ENCODE results near the gene MGAT3.

Gene MGAT3

DNA sequence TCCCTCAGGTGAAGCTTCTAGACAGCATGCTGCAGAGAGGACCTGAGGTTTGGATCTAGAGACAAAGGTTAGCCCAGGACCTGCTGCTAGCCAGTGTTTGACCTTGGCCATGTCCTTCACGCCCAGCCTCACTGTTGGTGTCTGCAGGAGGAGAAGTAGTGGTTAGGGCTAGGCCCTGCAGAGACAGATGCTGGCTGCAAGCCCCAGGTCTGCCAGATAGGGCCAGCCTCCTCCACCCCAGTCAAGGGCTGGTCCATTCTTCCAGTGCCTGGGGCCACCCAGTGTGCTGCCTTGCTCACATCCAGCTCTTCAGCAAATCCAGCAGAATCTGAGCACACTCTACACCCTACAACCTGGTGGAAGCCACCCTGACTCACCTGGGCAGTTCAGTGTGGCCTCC is 23.7 kb downstream of the MGAT3 start:
- Histone ChIP-seq H3K27ac (ENCODE audit: insufficient read depth in 1 of 2, low read depth in 1 of 2, low read length in 2 of 2, poor library complexity in 1 of 2, severe bottlenecking in 2 of 2) (no peak overlapping the region), H3K9me3 (ENCODE audit: control extremely low read depth in 1 of 5, control insufficient read depth in 4 of 5, insufficient read depth in 2 of 5, low read depth in 1 of 5, low read length in 4 of 5) (no peaks in the 10 kb centered on the region), H3K4me3 (ENCODE audit: control insufficient read depth in 1 of 7, extremely low read depth in 1 of 7, insufficient read depth in 4 of 7, low read depth in 2 of 7, low read length in 6 of 7) (no peak overlapping the region), H3K36me3 (ENCODE audit: control insufficient read depth in 4 of 4, insufficient read depth in 4 of 4, low read length in 3 of 4) (peaks cover 0 to 49% (median 0%) of the 10 kb centered on the region in 4 experiments), H3K4me1 (ENCODE audit: control extremely low read depth in 1 of 4, control insufficient read depth in 4 of 4, insufficient read depth in 4 of 4, low read length in 3 of 4) (no peaks in the 10 kb centered on the region), H3K27me3 (replicated peaks in 2 of 5; ENCODE audit: control insufficient read depth in 4 of 5, insufficient read depth in 5 of 5, low read length in 4 of 5) (no peaks in the 10 kb centered on the region)
- ChIA-PET CTCF (interaction anchor here (1.0 to 1.5 kb wide), 3 partner anchors 13 to 33 kb away, joined by 3 to 5 read pairs (median 4); no protein-coding TSS in a partner anchor), POLR2A (no interaction called here)
- WGBS (ENCODE audit: insufficient coverage) = 100% methylated on average over 1 of the region's 1 CpG
- no peak for DNase-seq

DNA sequence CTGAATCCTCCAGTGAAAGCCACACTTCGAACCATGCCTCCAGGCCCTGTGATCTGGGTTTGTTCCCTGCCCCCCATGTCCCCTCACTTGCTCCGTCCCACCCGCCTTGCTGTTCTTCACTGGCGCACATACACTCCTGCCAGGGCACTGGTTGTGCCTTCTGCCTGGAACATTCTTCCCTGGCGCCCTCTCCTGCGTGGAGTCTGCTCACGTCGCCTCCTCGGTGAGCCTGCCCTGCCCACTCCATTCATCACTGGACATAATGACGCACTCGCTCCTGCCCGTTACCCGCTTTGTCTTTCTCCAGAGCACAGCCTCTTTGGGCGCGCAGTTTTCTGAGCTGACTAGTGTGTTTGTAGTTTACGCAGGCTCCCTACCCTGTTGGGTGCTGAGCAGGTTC is 24.2 kb downstream of the MGAT3 start:
- no peaks in the 10 kb centered on the region for H3K27me3 ChIP-seq (replicated peaks in 2 of 5; ENCODE audit: control insufficient read depth in 4 of 5, insufficient read depth in 5 of 5, low read length in 4 of 5)
- 94% methylated on average over 16 of the region's 16 CpGs for WGBS (ENCODE audit: insufficient coverage)
- POLR2A ChIA-PET = no interaction called here

DNA sequence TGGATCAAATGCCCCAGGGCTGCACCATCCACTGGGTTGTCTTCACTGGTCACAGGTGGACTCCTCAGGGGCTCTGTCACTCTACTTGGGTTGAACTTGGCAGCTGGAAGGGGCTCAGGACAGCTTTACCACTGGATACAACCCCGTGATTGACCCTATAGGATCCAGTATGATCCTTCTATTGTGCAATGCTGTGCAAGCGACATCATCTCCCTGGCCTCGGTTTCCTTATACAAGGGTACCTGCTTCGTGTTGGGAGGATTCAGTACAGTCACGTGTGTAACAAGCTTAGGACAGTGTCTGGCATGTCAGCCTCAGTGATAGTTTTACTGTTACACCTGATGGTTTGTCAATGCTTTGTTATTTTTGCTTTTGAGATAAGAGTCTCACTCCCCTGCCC is 24.8 kb downstream of the MGAT3 start:
- DNase-seq = no peak
- Histone ChIP-seq H3K36me3 (ENCODE audit: control insufficient read depth in 4 of 4, insufficient read depth in 4 of 4, low read length in 3 of 4) (peaks cover 0 to 44% (median 0%) of the 10 kb centered on the region in 4 experiments), H3K4me1 (ENCODE audit: control extremely low read depth in 1 of 4, control insufficient read depth in 4 of 4, insufficient read depth in 4 of 4, low read length in 3 of 4) (no peaks in the 10 kb centered on the region), H3K27me3 (replicated peaks in 2 of 5; ENCODE audit: control insufficient read depth in 4 of 5, insufficient read depth in 5 of 5, low read length in 4 of 5) (no peaks in the 10 kb centered on the region), H3K4me3 (ENCODE audit: control insufficient read depth in 1 of 7, extremely low read depth in 1 of 7, insufficient read depth in 4 of 7, low read depth in 2 of 7, low read length in 6 of 7) (no peak overlapping the region), H3K27ac (ENCODE audit: insufficient read depth in 1 of 2, low read depth in 1 of 2, low read length in 2 of 2, poor library complexity in 1 of 2, severe bottlenecking in 2 of 2) (no peak overlapping the region), H3K9me3 (ENCODE audit: control extremely low read depth in 1 of 5, control insufficient read depth in 4 of 5, insufficient read depth in 2 of 5, low read depth in 1 of 5, low read length in 4 of 5) (no peaks in the 10 kb centered on the region)
- CTCF ChIA-PET = interaction anchor here (1.1 to 2.2 kb wide), 4 partner anchors 13 to 77 kb away, joined by 3 to 8 read pairs (median 4); no protein-coding TSS in a partner anchor
- 96% methylated on average over 5 of the region's 5 CpGs for WGBS (ENCODE audit: insufficient coverage)
- POLR2A ChIA-PET = interaction anchor here (0.8 to 0.9 kb wide), 2 partner anchors 18 to 24 kb away, joined by 3 read pairs; no protein-coding TSS in a partner anchor

More for the DNA sequence above, 24.2 kb downstream of the MGAT3 start:
- peaks cover 0 to 49% (median 0%) of the 10 kb centered on the region in 4 experiments for H3K36me3 ChIP-seq (ENCODE audit: control insufficient read depth in 4 of 4, insufficient read depth in 4 of 4, low read length in 3 of 4)
- no peak overlapping the region for H3K4me3 ChIP-seq (ENCODE audit: control insufficient read depth in 1 of 7, extremely low read depth in 1 of 7, insufficient read depth in 4 of 7, low read depth in 2 of 7, low read length in 6 of 7)
- CTCF ChIA-PET = interaction anchor here (1.1 to 2.2 kb wide), 2 partner anchors 13 to 34 kb away, joined by 3 to 8 read pairs; no protein-coding TSS in a partner anchor
- no peak for DNase-seq
- H3K4me1 ChIP-seq (ENCODE audit: control extremely low read depth in 1 of 4, control insufficient read depth in 4 of 4, insufficient read depth in 4 of 4, low read length in 3 of 4) = no peaks in the 10 kb centered on the region
- no peak overlapping the region for H3K27ac ChIP-seq (ENCODE audit: insufficient read depth in 1 of 2, low read depth in 1 of 2, low read length in 2 of 2, poor library complexity in 1 of 2, severe bottlenecking in 2 of 2)
- no peaks in the 10 kb centered on the region for H3K9me3 ChIP-seq (ENCODE audit: control extremely low read depth in 1 of 5, control insufficient read depth in 4 of 5, insufficient read depth in 2 of 5, low read depth in 1 of 5, low read length in 4 of 5)

DNA sequence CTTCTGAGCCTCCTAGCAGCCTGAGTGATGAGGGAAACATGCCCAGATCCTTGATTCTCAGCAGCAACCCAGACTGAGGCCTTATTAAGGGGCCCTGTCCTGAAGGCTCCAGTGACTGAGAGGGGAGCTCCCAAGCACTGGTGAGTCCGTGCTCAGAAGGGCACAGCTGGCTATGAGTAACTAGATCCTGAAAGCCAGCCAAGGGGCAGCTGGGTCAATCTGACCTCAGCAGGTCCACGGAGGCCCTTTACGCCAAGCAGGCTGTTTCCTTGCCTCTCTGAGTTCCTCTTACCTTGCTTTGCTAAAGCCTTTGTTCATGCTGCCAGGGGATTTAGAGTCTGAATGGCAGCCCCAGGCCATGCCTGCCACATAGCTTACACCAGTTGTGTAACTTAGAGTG is 26.0 kb downstream of the MGAT3 start:
- H3K27me3 ChIP-seq (replicated peaks in 2 of 5; ENCODE audit: control insufficient read depth in 4 of 5, insufficient read depth in 5 of 5, low read length in 4 of 5) = no peaks in the 10 kb centered on the region
- CTCF ChIA-PET = interaction anchor here (0.7 to 2.2 kb wide), 6 partner anchors 9 to 166 kb away, joined by 3 to 8 read pairs (median 4); no protein-coding TSS in a partner anchor
- no peaks in the 10 kb centered on the region for H3K4me1 ChIP-seq (ENCODE audit: control extremely low read depth in 1 of 4, control insufficient read depth in 4 of 4, insufficient read depth in 4 of 4, low read length in 3 of 4)
- peaks cover 0 to 38% (median 0%) of the 10 kb centered on the region in 4 experiments for H3K36me3 ChIP-seq (ENCODE audit: control insufficient read depth in 4 of 4, insufficient read depth in 4 of 4, low read length in 3 of 4)
- no peak overlapping the region for H3K4me3 ChIP-seq (ENCODE audit: control insufficient read depth in 1 of 7, extremely low read depth in 1 of 7, insufficient read depth in 4 of 7, low read depth in 2 of 7, low read length in 6 of 7)
- POLR2A ChIA-PET = interaction anchor here (0.7 to 0.9 kb wide), 2 partner anchors 19 to 132 kb away, joined by 3 read pairs; no protein-coding TSS in a partner anchor
- WGBS (ENCODE audit: insufficient coverage) = 81% methylated on average over 3 of the region's 3 CpGs
- DNase-seq = no peak
- no peak overlapping the region for H3K27ac ChIP-seq (ENCODE audit: insufficient read depth in 1 of 2, low read depth in 1 of 2, low read length in 2 of 2, poor library complexity in 1 of 2, severe bottlenecking in 2 of 2)
- H3K9me3 ChIP-seq (ENCODE audit: control extremely low read depth in 1 of 5, control insufficient read depth in 4 of 5, insufficient read depth in 2 of 5, low read depth in 1 of 5, low read length in 4 of 5) = no peaks in the 10 kb centered on the region

DNA sequence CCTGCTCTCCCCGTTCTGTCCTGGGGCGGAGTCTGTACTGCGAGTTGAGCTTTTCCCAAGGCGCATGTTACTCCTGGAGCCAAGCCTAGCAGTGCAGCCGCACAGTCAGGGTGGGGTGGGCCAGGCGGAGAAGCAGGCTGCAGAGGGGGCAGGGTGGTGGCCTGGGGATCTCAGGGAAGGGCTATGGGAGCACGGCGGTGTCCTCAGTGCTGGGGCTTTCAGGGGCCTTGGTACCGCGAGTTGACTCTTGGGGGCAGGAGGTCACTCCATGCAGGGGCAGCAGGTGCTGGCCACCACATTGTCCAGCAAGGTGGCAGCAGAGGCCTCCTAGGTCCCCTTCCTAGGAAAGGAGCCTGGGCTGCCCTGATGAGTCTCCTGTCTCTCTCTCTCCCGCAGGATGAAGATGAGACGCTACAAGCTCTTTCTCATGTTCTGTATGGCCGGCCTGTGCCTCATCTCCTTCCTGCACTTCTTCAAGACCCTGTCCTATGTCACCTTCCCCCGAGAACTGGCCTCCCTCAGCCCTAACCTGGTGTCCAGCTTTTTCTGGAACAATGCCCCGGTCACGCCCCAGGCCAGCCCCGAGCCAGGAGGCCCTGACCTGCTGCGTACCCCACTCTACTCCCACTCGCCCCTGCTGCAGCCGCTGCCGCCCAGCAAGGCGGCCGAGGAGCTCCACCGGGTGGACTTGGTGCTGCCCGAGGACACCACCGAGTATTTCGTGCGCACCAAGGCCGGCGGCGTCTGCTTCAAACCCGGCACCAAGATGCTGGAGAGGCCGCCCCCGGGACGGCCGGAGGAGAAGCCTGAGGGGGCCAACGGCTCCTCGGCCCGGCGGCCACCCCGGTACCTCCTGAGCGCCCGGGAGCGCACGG is 30.4 kb downstream of the MGAT3 start:
- no peak overlapping the region for H3K27ac ChIP-seq (ENCODE audit: insufficient read depth in 1 of 2, low read depth in 1 of 2, low read length in 2 of 2, poor library complexity in 1 of 2, severe bottlenecking in 2 of 2)
- no peaks in the 10 kb centered on the region for H3K9me3 ChIP-seq (ENCODE audit: control extremely low read depth in 1 of 5, control insufficient read depth in 4 of 5, insufficient read depth in 2 of 5, low read depth in 1 of 5, low read length in 4 of 5)
- peaks cover 0 to 16% (median 6%) of the 10 kb centered on the region in 4 experiments for H3K4me1 ChIP-seq (ENCODE audit: control extremely low read depth in 1 of 4, control insufficient read depth in 4 of 4, insufficient read depth in 4 of 4, low read length in 3 of 4)
- WGBS (ENCODE audit: insufficient coverage) = 97% methylated on average over 41 of the region's 45 CpGs
- DNase-seq = no peak
- no peak overlapping the region for H3K4me3 ChIP-seq (ENCODE audit: control insufficient read depth in 1 of 7, extremely low read depth in 1 of 7, insufficient read depth in 4 of 7, low read depth in 2 of 7, low read length in 6 of 7)
- ChIA-PET CTCF (interaction anchor here (1.5 to 13.7 kb wide), 3 partner anchors 9 to 41 kb away, joined by 5 to 243 read pairs (median 7); partner anchors contain the start of gene RPS19BP1), POLR2A (no interaction called here)
- H3K27me3 ChIP-seq (replicated peaks in 2 of 5; ENCODE audit: control insufficient read depth in 4 of 5, insufficient read depth in 5 of 5, low read length in 4 of 5) = no peaks in the 10 kb centered on the region
- H3K36me3 ChIP-seq (ENCODE audit: control insufficient read depth in 4 of 4, insufficient read depth in 4 of 4, low read length in 3 of 4) = peaks cover 0 to 38% (median 0%) of the 10 kb centered on the region in 4 experiments

DNA sequence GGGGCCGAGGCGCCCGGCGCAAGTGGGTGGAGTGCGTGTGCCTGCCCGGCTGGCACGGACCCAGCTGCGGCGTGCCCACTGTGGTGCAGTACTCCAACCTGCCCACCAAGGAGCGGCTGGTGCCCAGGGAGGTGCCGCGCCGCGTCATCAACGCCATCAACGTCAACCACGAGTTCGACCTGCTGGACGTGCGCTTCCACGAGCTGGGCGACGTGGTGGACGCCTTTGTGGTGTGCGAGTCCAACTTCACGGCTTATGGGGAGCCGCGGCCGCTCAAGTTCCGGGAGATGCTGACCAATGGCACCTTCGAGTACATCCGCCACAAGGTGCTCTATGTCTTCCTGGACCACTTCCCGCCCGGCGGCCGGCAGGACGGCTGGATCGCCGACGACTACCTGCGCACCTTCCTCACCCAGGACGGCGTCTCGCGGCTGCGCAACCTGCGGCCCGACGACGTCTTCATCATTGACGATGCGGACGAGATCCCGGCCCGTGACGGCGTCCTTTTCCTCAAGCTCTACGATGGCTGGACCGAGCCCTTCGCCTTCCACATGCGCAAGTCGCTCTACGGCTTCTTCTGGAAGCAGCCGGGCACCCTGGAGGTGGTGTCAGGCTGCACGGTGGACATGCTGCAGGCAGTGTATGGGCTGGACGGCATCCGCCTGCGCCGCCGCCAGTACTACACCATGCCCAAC is 31.2 kb downstream of the MGAT3 start:
- Histone ChIP-seq H3K36me3 (ENCODE audit: control insufficient read depth in 4 of 4, insufficient read depth in 4 of 4, low read length in 3 of 4) (peaks cover 0 to 37% (median 0%) of the 10 kb centered on the region in 4 experiments), H3K9me3 (ENCODE audit: control extremely low read depth in 1 of 5, control insufficient read depth in 4 of 5, insufficient read depth in 2 of 5, low read depth in 1 of 5, low read length in 4 of 5) (no peaks in the 10 kb centered on the region), H3K4me3 (ENCODE audit: control insufficient read depth in 1 of 7, extremely low read depth in 1 of 7, insufficient read depth in 4 of 7, low read depth in 2 of 7, low read length in 6 of 7) (no peak overlapping the region), H3K4me1 (ENCODE audit: control extremely low read depth in 1 of 4, control insufficient read depth in 4 of 4, insufficient read depth in 4 of 4, low read length in 3 of 4) (peaks cover 0 to 16% (median 6%) of the 10 kb centered on the region in 4 experiments), H3K27me3 (replicated peaks in 2 of 5; ENCODE audit: control insufficient read depth in 4 of 5, insufficient read depth in 5 of 5, low read length in 4 of 5) (no peaks in the 10 kb centered on the region), H3K27ac (ENCODE audit: insufficient read depth in 1 of 2, low read depth in 1 of 2, low read length in 2 of 2, poor library complexity in 1 of 2, severe bottlenecking in 2 of 2) (no peak overlapping the region)
- DNase-seq = no peak
- ChIA-PET POLR2A (no interaction called here), CTCF (interaction anchor here (1.0 to 13.7 kb wide), 4 partner anchors 8 to 40 kb away, joined by 3 to 243 read pairs (median 6); partner anchors contain the start of gene RPS19BP1)
- 96% methylated on average over 67 of the region's 70 CpGs for WGBS (ENCODE audit: insufficient coverage)
